K562 (cell line): ENCODE data around the gene FKBP2. TPM values are rescaled to one million over a fixed set of nuclear protein-coding genes. Genes with fewer than 3 reads are reported as not detected.
A peak's percentile ranks its signal among the peaks of the same experiment; 100 is the strongest.

Experiments used
- ATF3 ChIP-seq, 2 experiments: fragments of 450-650 bp in 1 of 2; sonication (generic) in 1 of 2; formaldehyde crosslinking in 1 of 2; IDR thresholded peaks in 1 of 2; conservative IDR thresholded peaks in 1 of 2; 2 replicates each; pipeline versions ENCODE4 v1.6.1 to v1.8.1; 2016 to 2023; ENCODE audit warnings: mild to moderate bottlenecking in 2 of 2, moderate library complexity in 2 of 2, inconsistent platforms in 1 of 2, missing genetic modification reagents in 1 of 2
- CEBPG ChIP-seq, 3 experiments: fragments of 200-800 bp in 1 of 3; sonication (Bioruptor generic) in 1 of 3; sonication (generic) in 1 of 3; formaldehyde crosslinking in 1 of 3; IDR thresholded peaks in 2 of 3; conservative IDR thresholded peaks in 1 of 3; 2 replicates each; pipeline versions ENCODE4 v1.6.1 to v1.8.0; 2016 to 2022; ENCODE audit warnings: missing compliant biosample characterization in 2 of 3, missing genetic modification characterization in 2 of 3, mild to moderate bottlenecking in 1 of 3, missing genetic modification reagents in 1 of 3
- DPF2 ChIP-seq: fragments of 450-650 bp; IDR thresholded peaks from 2 replicates; pipeline ENCODE4 v1.6.1; 2016
- ERF ChIP-seq: fragments of 450-650 bp; formaldehyde crosslinking; IDR thresholded peaks from 2 replicates; pipeline ENCODE4 v1.4.0; 2020; ENCODE audit warnings: mild to moderate bottlenecking, mixed read lengths
- GABPB1 ChIP-seq: sonication (generic); formaldehyde crosslinking; IDR thresholded peaks from 2 replicates; pipeline ENCODE4 v1.8.0; 2022; ENCODE audit warnings: mild to moderate bottlenecking, missing genetic modification reagents
- HCFC1 ChIP-seq: IDR thresholded peaks from 2 replicates; pipeline ENCODE4 v1.6.1; 2012; ENCODE audit warnings: low read depth, low read length, improper control_type of control experiment
- HDGF ChIP-seq: fragments of 450-650 bp; IDR thresholded peaks from 2 replicates; pipeline ENCODE4 v1.6.1; 2016
- HMGXB4 ChIP-seq: sonication (generic); formaldehyde crosslinking; IDR thresholded peaks from 2 replicates; pipeline ENCODE4 v1.8.1; 2023; ENCODE audit warnings: mild to moderate bottlenecking, missing genetic modification reagents
- KLF13 ChIP-seq: fragments of 450-650 bp; IDR thresholded peaks from 2 replicates; pipeline ENCODE4 v1.6.1; 2016; ENCODE audit warnings: missing genetic modification characterization, low read depth, mild to moderate bottlenecking, missing compliant biosample characterization, moderate library complexity, borderline replicate concordance
- NR2C1 ChIP-seq, 2 experiments: fragments of 450-650 bp; IDR thresholded peaks; 2 replicates each; pipeline ENCODE4 v1.6.1; 2017; ENCODE audit warnings: mild to moderate bottlenecking in 2 of 2, antibody characterized with exemption in 1 of 2, inconsistent platforms in 1 of 2, missing compliant biosample characterization in 1 of 2, missing genetic modification characterization in 1 of 2
- RNF2 ChIP-seq: sonication (generic); IDR thresholded peaks from 2 replicates; pipeline ENCODE4 v1.6.1; 2016
- RNF219 ChIP-seq: fragments of 250-450 bp; sonication (Bioruptor Pico); IDR thresholded peaks from 2 replicates; pipeline ENCODE4 v1.5.0; 2022; ENCODE audit warnings: mild to moderate bottlenecking
- TCF15 ChIP-seq: fragments of 250-450 bp; sonication (Bioruptor Pico); IDR thresholded peaks from 2 replicates; pipeline ENCODE4 v1.8.0; 2022; ENCODE audit warnings: moderate library complexity, mild to moderate bottlenecking, inconsistent platforms
- TEAD1 ChIP-seq, 2 experiments: fragments of 450-650 bp in 1 of 2; sonication (generic) in 1 of 2; formaldehyde crosslinking; IDR thresholded peaks; 2 replicates each; pipeline versions ENCODE4 v1.4.0 to v1.8.0; 2020 to 2022; ENCODE audit warnings: mild to moderate bottlenecking in 2 of 2, missing genetic modification reagents in 1 of 2
- TFAP4 ChIP-seq: sonication (generic); formaldehyde crosslinking; IDR thresholded peaks from 2 replicates; pipeline ENCODE4 v1.8.0; 2022; ENCODE audit warnings: missing genetic modification reagents, mild to moderate bottlenecking, moderate library complexity, borderline replicate concordance
- XRCC5 ChIP-seq: fragments of 200-400 bp; formaldehyde crosslinking; IDR thresholded peaks from 2 replicates; pipeline ENCODE4 v1.6.1; 2017; ENCODE audit warnings: low read depth, mild to moderate bottlenecking, low read length
- ZNF146 ChIP-seq: IDR thresholded peaks from one replicate; pipeline ENCODE4 v1.6.1; 2018; ENCODE audit warnings: missing compliant biosample characterization; ENCODE audit not compliant: unreplicated experiment
- ZNF197 ChIP-seq: fragments of 200-800 bp; sonication (Bioruptor generic); IDR thresholded peaks from 2 replicates; pipeline ENCODE4 v1.6.1; 2016; ENCODE audit warnings: low read depth, missing genetic modification characterization, missing compliant biosample characterization
- ZNF766 ChIP-seq: fragments of 200-800 bp; sonication (Bioruptor generic); conservative IDR thresholded peaks from 2 replicates; pipeline ENCODE4 v1.6.1; 2016; ENCODE audit warnings: missing genetic modification characterization, missing compliant biosample characterization
- polyA plus RNA-seq, 8 experiments: library from polyadenylated mRNA; depleted of rRNA in 4 of 8; stranded (reverse) in 5 of 8; unstranded in 3 of 8; fragments of >200 nt; fragmentation: Nextera tagmentation in 2 of 8; fragmentation: Illumina TruSeq in 1 of 8; extraction: Ambion mirVana in 2 of 8; extraction: Trizol in 1 of 8; gene quantifications; 2 replicates each; pipeline versions ENCODE4 v1.2.1 to v1.2.3, GENCODE V29; 2011 to 2014; ENCODE audit warnings: inconsistent platforms in 1 of 8, missing spikeins in 1 of 8
- total RNA-seq, 7 experiments: library from RNA; depleted of rRNA in 6 of 7; stranded (reverse); fragments of >200 nt in 6 of 7; fragmentation: Illumina TruSeq in 2 of 7; extraction: Trizol in 2 of 7; gene quantifications; 2 replicates each; pipeline versions ENCODE4 v1.2.1 to v1.2.3, GENCODE V29; 2011 to 2021; ENCODE audit warnings: low replicate concordance in 1 of 7

Gene FKBP2
- total and polyA plus RNA-seq, 9 of the 15 experiments (the other 6 are each of a cell fraction or from before 2014, with no cell fraction given) = 3.5 to 151 (median 58.1) TPM

GRCh38 chr11:64246871-64247728, 6.2 kb downstream of the FKBP2 start, which contains the start of gene PPP1R14B (continued):
- TF ChIP-seq NR2C1 (IDR thresholded peaks at IDR 0.05) (peak; percentile 44; the same call in 1 of the 2 replicates), NR2C1 (tag; IDR thresholded peaks at IDR 0.05) (peak; percentile 70), GABPB1 (CRISPR knock-in tag) (peak; percentile 85), HCFC1 (peak; percentile 95), RNF219 (CRISPR knock-in tag) (no peak), TEAD1 (CRISPR knock-in tag; IDR thresholded peaks at IDR 0.05) (peak in 1 of 2 experiments; percentile 75; a peak in 1 of 4 replicates), ZNF146 (CRISPR knock-in tag) (peak; percentile 5), ZNF197 (CRISPR knock-in tag) (no peak), TFAP4 (CRISPR knock-in tag) (peak; percentile 80; the same call in 1 of the 2 replicates), XRCC5 (peak; percentile 78; the same call in 1 of the 2 replicates), TCF15 (CRISPR knock-in tag) (no peak), HDGF (0 out of 2 replicates have a peak, but pooled peaks have one; percentile 46), KLF13 (peak; percentile 82; the same call in 1 of the 2 replicates), ATF3 (IDR thresholded peaks at IDR 0.05) (no peak), ATF3 (CRISPR knock-in tag; conservative IDR thresholded peaks at IDR 0.05) (peak; percentile 72; the same call in 1 of the 2 replicates), CEBPG (CRISPR knock-in tag; IDR thresholded peaks at IDR 0.05) (no peak), CEBPG (tag; conservative IDR thresholded peaks at IDR 0.05 in 1 of 2, IDR thresholded peaks at IDR 0.05 in 1 of 2) (no peak), HMGXB4 (CRISPR knock-in tag) (peak; percentile 75; the same call in 1 of the 2 replicates), RNF2 (peak; percentile 27; the same call in 1 of the 2 replicates), ERF (peak; percentile 57; the same call in 1 of the 2 replicates), DPF2 (peak; percentile 60), ZNF766 (CRISPR knock-in tag) (no peak)
